Ascending aorta (tissue), 2 donors: ENCODE measurements around the gene ARHGAP45. TPM values are rescaled to one million over a fixed set of nuclear protein-coding genes. Genes with fewer than 3 reads are reported as not detected.

Experiments used
- DNase-seq, 2 donors: peaks; one replicate each; pipeline ENCODE4 v3.0.0-alpha.2; 2019; ENCODE audit warnings: low spot score in 2 of 2
- H3K27ac ChIP-seq, 2 donors: fragments of 200-600 bp; sonication (generic); one replicate each; pipeline ENCODE4 v1.5.1; 2016 to 2017; ENCODE audit warnings: mild to moderate bottlenecking in 1 of 2
- H3K27me3 ChIP-seq: fragments of 200-600 bp; sonication (generic); one replicate; pipeline ENCODE4 v1.5.1; 2017
- H3K36me3 ChIP-seq, 2 donors: fragments of 200-600 bp; sonication (generic); one replicate each; pipeline ENCODE4 v1.5.1; 2016
- H3K4me1 ChIP-seq, 2 donors: fragments of 200-600 bp; sonication (generic); one replicate each; pipeline ENCODE4 v1.5.1; 2016 to 2017; ENCODE audit warnings: mild to moderate bottlenecking in 1 of 2
- H3K4me3 ChIP-seq, 2 donors: fragments of 200-600 bp; sonication (generic); one replicate each; pipeline ENCODE4 v1.5.1; 2016 to 2017; ENCODE audit warnings: mild to moderate bottlenecking in 1 of 2
- H3K9me3 ChIP-seq, 2 donors: fragments of 200-600 bp; sonication (generic); one replicate each; pipeline ENCODE4 v1.5.1; 2016
- intact Hi-C: fragments of 100-400 bp; cut with DNase I; formaldehyde crosslinking; loops from one replicate; pipeline ENCODE4 v1.15.1; 2023
- total RNA-seq: library from RNA; depleted of rRNA; stranded (reverse); fragments of >200 nt; gene quantifications from one replicate; pipeline ENCODE4 v1.1.0, GENCODE V29; 2016
- TF ChIP-seq, protein P1 (sequence below), 3 experiments: fragments of 200-600 bp in 2 of 3; fragments of 450-650 bp in 1 of 3; sonication (generic) in 2 of 3; IDR thresholded peaks; one replicate each; pipeline ENCODE4 v1.5.1; 2016 to 2019; ENCODE audit warnings: antibody characterized with exemption in 3 of 3, mild to moderate bottlenecking in 1 of 3, moderate library complexity in 1 of 3

ARHGAP45 gene
- total RNA-seq, 1 donor from 2014 or later, result 66.5 TPM

DNA sequence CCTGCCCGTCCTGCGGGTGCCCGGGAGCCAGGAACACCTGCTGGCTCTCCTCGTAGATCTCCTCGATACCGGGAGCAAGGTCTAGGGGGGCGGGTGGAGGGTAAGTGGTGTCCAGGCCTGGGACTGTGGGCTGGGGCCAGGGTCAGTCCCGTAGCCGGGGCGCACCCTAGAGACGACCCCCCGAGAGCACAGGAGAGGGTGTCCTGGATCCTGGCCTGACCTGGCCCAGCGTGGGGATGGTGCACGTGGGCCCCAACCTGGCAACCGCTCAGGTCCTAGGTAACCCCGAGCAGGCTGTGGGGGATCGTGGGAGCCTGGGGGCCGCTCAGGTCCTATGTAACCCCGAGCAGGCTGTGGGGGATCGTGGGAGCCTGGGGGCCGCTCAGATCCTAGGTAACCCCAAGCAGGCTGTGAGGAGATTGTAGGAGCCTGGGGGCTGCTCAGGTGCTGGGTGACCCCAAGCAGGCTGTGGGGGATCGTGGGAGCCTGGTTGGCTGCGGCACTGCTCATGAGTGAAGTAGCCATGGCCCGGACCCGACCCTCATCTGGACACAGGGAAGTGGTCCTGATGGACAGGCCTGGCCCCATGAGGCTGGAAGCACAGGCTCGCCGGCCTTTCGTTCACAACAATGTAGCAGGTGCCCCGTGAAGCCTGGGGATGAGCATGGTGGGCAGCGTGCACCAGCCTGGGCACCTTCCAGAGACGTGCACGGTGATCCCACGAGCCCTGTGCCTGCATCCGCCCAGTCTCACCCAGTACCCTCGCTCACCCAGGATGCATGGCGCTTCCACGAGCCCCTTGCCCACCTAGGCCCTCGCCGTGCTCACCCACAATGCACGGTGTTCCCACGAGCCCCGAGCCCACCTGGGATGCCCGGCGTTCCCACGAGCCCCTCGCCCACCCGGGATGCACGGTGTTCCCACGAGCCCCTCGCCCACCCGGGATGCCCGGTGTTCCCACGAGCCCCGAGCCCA is 43.0 kb downstream of the ARHGAP45 start:
- Histone ChIP-seq H3K27ac (no peak overlapping the region), H3K4me1 (peaks cover 12 to 25% of the 10 kb centered on the region in 2 donors)
- DNase-seq, result no peak

DNA sequence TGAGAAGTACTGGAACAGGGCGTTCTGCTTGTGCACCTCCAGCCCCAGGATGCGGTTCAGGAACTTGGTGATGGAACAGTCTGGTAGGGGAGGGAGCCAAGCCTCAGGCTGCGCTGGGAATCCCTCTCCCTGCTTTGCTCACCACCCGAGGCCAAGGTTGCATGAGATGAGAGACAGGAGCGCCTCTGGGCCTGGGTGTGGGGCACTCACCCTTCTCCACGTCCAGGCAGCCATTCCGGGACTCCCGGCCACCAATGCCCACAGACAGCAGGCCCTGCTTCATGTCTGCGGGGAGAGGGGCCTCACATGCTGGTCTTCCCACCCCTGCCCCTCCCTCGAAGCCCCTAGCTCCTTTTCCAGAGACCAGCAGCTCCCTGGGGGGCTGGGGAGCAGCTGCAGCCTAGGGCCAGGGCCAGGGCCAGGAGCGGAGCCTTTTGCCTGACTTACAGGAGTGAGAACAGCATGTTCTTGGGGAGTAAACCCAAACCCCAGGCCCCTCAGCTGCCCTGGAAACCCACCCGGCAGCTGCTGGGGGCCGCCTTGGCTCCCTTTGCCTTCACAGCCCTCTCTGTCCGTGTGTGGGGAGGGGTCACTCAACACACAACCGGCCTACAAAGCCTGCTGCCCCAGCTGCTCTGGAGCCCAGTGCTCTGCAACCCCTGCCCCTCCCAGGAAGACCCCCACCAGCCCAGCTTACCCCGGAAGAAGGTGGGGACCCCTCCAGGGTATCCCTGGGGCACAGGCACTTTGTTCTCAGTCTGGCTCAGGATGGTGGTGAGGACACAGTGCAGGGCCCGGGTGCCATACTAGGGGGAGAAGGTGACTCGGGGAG is 44.1 kb downstream of the ARHGAP45 start:
- no peaks in the 10 kb centered on the region for H3K27me3 ChIP-seq

More for the DNA sequence above, 43.0 kb downstream of the ARHGAP45 start:
- TF ChIP-seq, protein P1, sequence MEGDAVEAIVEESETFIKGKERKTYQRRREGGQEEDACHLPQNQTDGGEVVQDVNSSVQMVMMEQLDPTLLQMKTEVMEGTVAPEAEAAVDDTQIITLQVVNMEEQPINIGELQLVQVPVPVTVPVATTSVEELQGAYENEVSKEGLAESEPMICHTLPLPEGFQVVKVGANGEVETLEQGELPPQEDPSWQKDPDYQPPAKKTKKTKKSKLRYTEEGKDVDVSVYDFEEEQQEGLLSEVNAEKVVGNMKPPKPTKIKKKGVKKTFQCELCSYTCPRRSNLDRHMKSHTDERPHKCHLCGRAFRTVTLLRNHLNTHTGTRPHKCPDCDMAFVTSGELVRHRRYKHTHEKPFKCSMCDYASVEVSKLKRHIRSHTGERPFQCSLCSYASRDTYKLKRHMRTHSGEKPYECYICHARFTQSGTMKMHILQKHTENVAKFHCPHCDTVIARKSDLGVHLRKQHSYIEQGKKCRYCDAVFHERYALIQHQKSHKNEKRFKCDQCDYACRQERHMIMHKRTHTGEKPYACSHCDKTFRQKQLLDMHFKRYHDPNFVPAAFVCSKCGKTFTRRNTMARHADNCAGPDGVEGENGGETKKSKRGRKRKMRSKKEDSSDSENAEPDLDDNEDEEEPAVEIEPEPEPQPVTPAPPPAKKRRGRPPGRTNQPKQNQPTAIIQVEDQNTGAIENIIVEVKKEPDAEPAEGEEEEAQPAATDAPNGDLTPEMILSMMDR (IDR thresholded peaks at IDR 0.05), result no peak
- Histone ChIP-seq H3K9me3 (no peaks in the 10 kb centered on the region), H3K27me3 (no peaks in the 10 kb centered on the region), H3K36me3 (peaks cover 77 to 82% of the 10 kb centered on the region in 2 donors), H3K4me3 (no peak overlapping the region)
- intact Hi-C loops, result loop anchor here (5.0 kb wide), 1 partner anchor 82 kb away; no protein-coding TSS in a partner anchor

DNA sequence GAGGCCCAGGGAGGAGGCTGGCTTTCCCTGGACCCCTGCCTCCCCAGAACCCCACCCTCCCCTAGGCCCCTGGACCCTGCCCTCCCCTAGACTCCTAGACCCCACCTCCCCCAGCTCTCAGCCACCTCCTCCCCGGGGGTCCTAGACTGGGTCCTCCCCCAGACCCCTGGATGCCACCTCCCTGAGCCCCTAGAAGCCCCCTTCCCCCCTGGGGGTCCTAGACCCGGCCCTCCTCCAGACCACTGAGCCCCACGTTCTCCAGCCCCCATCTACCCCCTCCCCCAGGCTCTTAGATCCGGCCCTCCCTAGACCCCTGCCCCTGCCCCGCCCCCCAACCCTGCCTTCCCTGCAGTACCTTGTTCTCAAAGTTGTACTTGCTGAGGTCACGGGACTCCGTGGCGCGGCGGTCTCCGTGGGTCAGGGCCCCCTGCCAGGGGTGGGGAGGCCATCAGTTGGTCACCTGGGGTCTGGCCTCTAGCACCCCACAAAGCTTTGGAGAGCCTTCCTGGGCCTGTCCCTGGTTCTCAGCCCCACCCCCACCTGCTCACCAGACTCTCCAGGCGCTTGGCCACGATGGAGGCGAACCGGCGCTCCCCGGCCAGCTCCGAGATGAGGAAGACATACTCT is 44.8 kb downstream of the ARHGAP45 start:
- no peaks in the 10 kb centered on the region for H3K27me3 ChIP-seq
- intact Hi-C loops, result loop anchor here (5.0 kb wide), 1 partner anchor 81 kb away; no protein-coding TSS in a partner anchor
- H3K36me3 ChIP-seq, result peaks cover 81 to 88% of the 10 kb centered on the region in 2 donors
- no peak for DNase-seq
- H3K4me3 ChIP-seq, result no peak overlapping the region
- TF ChIP-seq, protein P1 (IDR thresholded peaks at IDR 0.05), result no peak
- no peaks in the 10 kb centered on the region for H3K9me3 ChIP-seq
- H3K27ac ChIP-seq, result peak overlapping the region; percentile 79 to 95
- peaks cover 6 to 16% of the 10 kb centered on the region in 2 donors for H3K4me1 ChIP-seq

More for the DNA sequence above, 44.1 kb downstream of the ARHGAP45 start:
- Histone ChIP-seq H3K4me1 (peaks cover 6 to 16% of the 10 kb centered on the region in 2 donors), H3K36me3 (peaks cover 81 to 88% of the 10 kb centered on the region in 2 donors), H3K4me3 (no peak overlapping the region), H3K9me3 (no peaks in the 10 kb centered on the region), H3K27ac (peak overlapping the region; percentile 79 to 95)
- intact Hi-C loops, result loop anchor here (5.0 kb wide), 1 partner anchor 81 kb away; no protein-coding TSS in a partner anchor
- TF ChIP-seq, protein P1 (IDR thresholded peaks at IDR 0.05), result no peak
- DNase-seq, result no peak

DNA sequence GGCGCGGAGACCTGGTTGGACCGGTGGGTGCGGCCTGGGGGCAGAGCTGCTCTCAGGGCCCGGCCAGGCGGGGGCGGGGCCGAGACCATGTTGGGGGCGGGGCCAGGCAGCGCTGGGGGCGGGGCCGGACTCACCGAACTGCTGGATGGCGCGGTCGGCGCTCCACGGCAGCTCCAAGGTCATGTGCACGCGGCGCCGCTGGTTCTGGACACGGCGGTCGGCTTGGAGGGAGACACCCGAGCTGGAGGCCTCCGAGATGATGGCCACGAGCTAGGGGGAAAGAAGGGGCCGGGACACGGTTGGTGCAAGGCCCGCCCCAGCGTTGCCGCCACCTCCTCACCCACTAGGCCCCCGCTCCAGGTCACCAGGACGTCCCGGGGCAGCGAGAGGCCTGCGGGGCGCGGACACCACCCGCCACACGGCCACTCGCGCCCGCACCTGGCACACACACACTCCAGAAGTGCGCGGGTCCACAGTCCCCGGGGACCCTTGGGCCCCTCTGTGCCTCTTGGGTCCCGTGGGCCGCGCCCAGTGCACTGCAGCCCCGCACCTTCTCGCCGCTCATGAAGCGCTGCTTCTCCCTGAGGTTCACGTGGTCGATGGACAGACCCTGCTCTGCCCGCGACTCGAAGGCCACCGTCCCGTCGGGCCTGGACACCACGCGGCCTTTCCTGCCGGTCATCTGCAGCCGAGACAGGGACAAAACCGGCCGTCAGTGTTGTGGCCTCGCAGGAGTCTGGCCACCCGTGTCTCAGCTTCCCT is 45.5 kb downstream of the ARHGAP45 start:
- TF ChIP-seq, protein P1 (IDR thresholded peaks at IDR 0.05), result no peak
- H3K4me1 ChIP-seq, result peaks cover 6 to 16% of the 10 kb centered on the region in 2 donors
- peaks cover 81 to 88% of the 10 kb centered on the region in 2 donors for H3K36me3 ChIP-seq
- H3K9me3 ChIP-seq, result no peaks in the 10 kb centered on the region
- intact Hi-C loops, result loop anchor here (1.0 to 5.0 kb wide), 2 partner anchors 80 to 128 kb away; no protein-coding TSS in a partner anchor
- no peak overlapping the region for H3K4me3 ChIP-seq
- no peak for DNase-seq
- no peaks in the 10 kb centered on the region for H3K27me3 ChIP-seq
- peak overlapping the region; percentile 79 to 95 for H3K27ac ChIP-seq
